GM23248 (cell line): ENCODE measurements around the gene COL13A1.

ENCODE experiments used
- EZH2 ChIP-seq: fragments of 200-600 bp; sonication (generic); IDR thresholded peaks from 2 replicates; pipeline ENCODE4 v1.6.1; 2018; ENCODE audit warnings: antibody characterized with exemption, mild to moderate bottlenecking; ENCODE audit not compliant: insufficient read depth, poor library complexity, severe bottlenecking
- EZH2phosphoT487 ChIP-seq: fragments of 200-600 bp; sonication (generic); IDR thresholded peaks from 2 replicates; pipeline ENCODE4 v1.6.1; 2018; ENCODE audit warnings: antibody characterized with exemption, moderate library complexity, mild to moderate bottlenecking, low read depth; ENCODE audit not compliant: insufficient read depth

GRCh38 chr10:69939061-69939460 lies 137.4 kb downstream of the COL13A1 start:
- no peak for TF ChIP-seq EZH2
- no peak for TF ChIP-seq EZH2phosphoT487
